HepG2 (cell line): ENCODE data around the gene DQX1. TPM values are rescaled to one million over a fixed set of nuclear protein-coding genes. Genes with fewer than 3 reads are reported as not detected.

ENCODE experiments used
- ARID5B ChIP-seq: IDR thresholded peaks from 2 replicates; pipeline ENCODE4 v1.4.0; 2020; ENCODE audit warnings: mild to moderate bottlenecking, missing genetic modification reagents
- BRCA1 ChIP-seq: sonication (generic); formaldehyde crosslinking; IDR thresholded peaks from 2 replicates; pipeline ENCODE4 v1.4.0; 2020; ENCODE audit warnings: missing genetic modification reagents
- HNRNPL ChIP-seq: fragments of 200-400 bp; formaldehyde crosslinking; IDR thresholded peaks from 2 replicates; pipeline ENCODE4 v1.6.1; 2017; ENCODE audit warnings: mild to moderate bottlenecking, low read depth, low read length
- HOXA9 ChIP-seq: sonication (generic); formaldehyde crosslinking; IDR thresholded peaks from 2 replicates; pipeline ENCODE4 v1.8.1; 2022; ENCODE audit warnings: missing genetic modification reagents, mild to moderate bottlenecking, moderate library complexity, borderline replicate concordance
- IKZF5 ChIP-seq: IDR thresholded peaks from 2 replicates; pipeline ENCODE4 v1.6.1; 2018; ENCODE audit warnings: missing genetic modification reagents, mild to moderate bottlenecking, missing compliant biosample characterization
- KAT2B ChIP-seq: fragments of 150-350 bp; IDR thresholded peaks from 2 replicates; pipeline ENCODE4 v1.6.1; 2014; ENCODE audit warnings: low read depth, low read length, borderline replicate concordance
- MED13 ChIP-seq: sonication (generic); formaldehyde crosslinking; IDR thresholded peaks from 2 replicates; pipeline ENCODE4 v1.5.0; 2020; ENCODE audit warnings: missing genetic modification reagents
- TERF1 ChIP-seq: sonication (generic); formaldehyde crosslinking; IDR thresholded peaks from 2 replicates; pipeline ENCODE4 v1.8.0; 2022; ENCODE audit warnings: mild to moderate bottlenecking, missing genetic modification reagents, moderate library complexity
- U2AF1 ChIP-seq: fragments of 200-400 bp; formaldehyde crosslinking; optimal IDR thresholded peaks from 2 replicates; pipeline ENCODE3; 2017; ENCODE audit warnings: mild to moderate bottlenecking, low read depth, low read length
- ZFP37 ChIP-seq: sonication (generic); formaldehyde crosslinking; IDR thresholded peaks from 2 replicates; pipeline ENCODE4 v1.4.0; 2020; ENCODE audit warnings: missing genetic modification reagents, borderline replicate concordance
- ZNF430 ChIP-seq: sonication (generic); formaldehyde crosslinking; IDR thresholded peaks from 2 replicates; pipeline ENCODE4 v1.9.0; 2021; ENCODE audit warnings: mild to moderate bottlenecking, missing genetic modification reagents
- ZNF503 ChIP-seq: sonication (generic); formaldehyde crosslinking; IDR thresholded peaks from 2 replicates; pipeline ENCODE4 v1.4.0; 2020; ENCODE audit warnings: missing genetic modification reagents
- ZNF562 ChIP-seq: sonication (generic); formaldehyde crosslinking; IDR thresholded peaks from 2 replicates; pipeline ENCODE4 v1.8.0; 2022; ENCODE audit warnings: missing genetic modification reagents, borderline replicate concordance
- ZNF619 ChIP-seq: sonication (generic); formaldehyde crosslinking; IDR thresholded peaks from 2 replicates; pipeline ENCODE4 v1.4.0; 2020; ENCODE audit warnings: mild to moderate bottlenecking, missing genetic modification reagents
- polyA plus RNA-seq, 8 experiments: library from polyadenylated mRNA; depleted of rRNA in 3 of 8; stranded (reverse) in 7 of 8; unstranded in 1 of 8; fragments of >200 nt; fragmentation: Illumina TruSeq in 4 of 8; extraction: Trizol in 4 of 8; gene quantifications; 2 replicates each; pipeline versions ENCODE4 v1.2.1 to v1.2.3, GENCODE V29; 2011 to 2016; ENCODE audit warnings: low read depth in 4 of 8, missing spikeins in 1 of 8, mixed read lengths in 1 of 8; ENCODE audit not compliant: insufficient read depth in 1 of 8
- total RNA-seq, 5 experiments: library from RNA; depleted of rRNA; stranded (reverse); fragments of >200 nt; fragmentation: Illumina TruSeq; extraction: Trizol; gene quantifications; 2 replicates each; pipeline ENCODE4 v1.2.3, GENCODE V29; 2016; ENCODE audit warnings: low read depth in 1 of 5
- TF ChIP-seq, protein P1 (sequence below): sonication (generic); formaldehyde crosslinking; IDR thresholded peaks from 2 replicates; pipeline ENCODE4 v1.4.0; 2020; ENCODE audit warnings: missing genetic modification reagents, borderline replicate concordance

DQX1 gene
- total and polyA plus RNA-seq, 2 of the 13 experiments (the other 11 are each of a cell fraction or from before 2014, with no cell fraction given) = 27.6 to 89.8 TPM

- TF ChIP-seq, protein P1, sequence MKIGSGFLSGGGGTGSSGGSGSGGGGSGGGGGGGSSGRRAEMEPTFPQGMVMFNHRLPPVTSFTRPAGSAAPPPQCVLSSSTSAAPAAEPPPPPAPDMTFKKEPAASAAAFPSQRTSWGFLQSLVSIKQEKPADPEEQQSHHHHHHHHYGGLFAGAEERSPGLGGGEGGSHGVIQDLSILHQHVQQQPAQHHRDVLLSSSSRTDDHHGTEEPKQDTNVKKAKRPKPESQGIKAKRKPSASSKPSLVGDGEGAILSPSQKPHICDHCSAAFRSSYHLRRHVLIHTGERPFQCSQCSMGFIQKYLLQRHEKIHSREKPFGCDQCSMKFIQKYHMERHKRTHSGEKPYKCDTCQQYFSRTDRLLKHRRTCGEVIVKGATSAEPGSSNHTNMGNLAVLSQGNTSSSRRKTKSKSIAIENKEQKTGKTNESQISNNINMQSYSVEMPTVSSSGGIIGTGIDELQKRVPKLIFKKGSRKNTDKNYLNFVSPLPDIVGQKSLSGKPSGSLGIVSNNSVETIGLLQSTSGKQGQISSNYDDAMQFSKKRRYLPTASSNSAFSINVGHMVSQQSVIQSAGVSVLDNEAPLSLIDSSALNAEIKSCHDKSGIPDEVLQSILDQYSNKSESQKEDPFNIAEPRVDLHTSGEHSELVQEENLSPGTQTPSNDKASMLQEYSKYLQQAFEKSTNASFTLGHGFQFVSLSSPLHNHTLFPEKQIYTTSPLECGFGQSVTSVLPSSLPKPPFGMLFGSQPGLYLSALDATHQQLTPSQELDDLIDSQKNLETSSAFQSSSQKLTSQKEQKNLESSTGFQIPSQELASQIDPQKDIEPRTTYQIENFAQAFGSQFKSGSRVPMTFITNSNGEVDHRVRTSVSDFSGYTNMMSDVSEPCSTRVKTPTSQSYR (CRISPR knock-in tag) = peak; percentile 5; the same call in 1 of the 2 replicates
- TF ChIP-seq HOXA9 (no peak), ZNF619 (CRISPR knock-in tag) (peak; percentile 15; the same call in 1 of the 2 replicates), IKZF5 (CRISPR knock-in tag) (peak; percentile 17), HNRNPL (peak; percentile 42; the same call in 1 of the 2 replicates), ZFP37 (CRISPR knock-in tag) (no peak), ZNF503 (CRISPR knock-in tag) (0 out of 2 replicates have a peak, but pooled peaks have one; percentile 55), BRCA1 (CRISPR knock-in tag) (peak; percentile 79), ZNF562 (CRISPR knock-in tag) (no peak), KAT2B (no peak), U2AF1 (peak; percentile 99), ARID5B (CRISPR knock-in tag) (peak; percentile 49), ZNF430 (CRISPR knock-in tag) (peak; percentile 54; the same call in 1 of the 2 replicates), MED13 (no peak), TERF1 (no peak)
Observed at GRCh38 chr2:74502720-74503505, 23.1 kb downstream of the DQX1 start (continued).
